T-helper 2 cell treated with Interferon-gamma antibody and Interleukin-4, amounts not matched to agents 100 ng/mL and 5 ng/mL, for 36 hours (primary cell): ENCODE results near the gene NUMB. TPM values are rescaled to one million over a fixed set of nuclear protein-coding genes. Genes with fewer than 3 reads are reported as not detected.
"Not testable (repeated sequence)": the region's sequence is repeated elsewhere in the genome, so short reads cannot be mapped to it uniquely, and the experiment has no call there.

Source experiments
- intact Hi-C: fragments of 100-400 bp; cut with micrococcal nuclease; formaldehyde crosslinking; loops from one replicate; pipeline ENCODE4 v1.15.1; 2023
- total RNA-seq: library from RNA; stranded (reverse); gene quantifications from 2 replicates; pipeline ENCODE4 v1.2.3, GENCODE V29; 2022

The NUMB gene
- total RNA-seq, 1 donor from 2014 or later = 45.0 TPM

DNA sequence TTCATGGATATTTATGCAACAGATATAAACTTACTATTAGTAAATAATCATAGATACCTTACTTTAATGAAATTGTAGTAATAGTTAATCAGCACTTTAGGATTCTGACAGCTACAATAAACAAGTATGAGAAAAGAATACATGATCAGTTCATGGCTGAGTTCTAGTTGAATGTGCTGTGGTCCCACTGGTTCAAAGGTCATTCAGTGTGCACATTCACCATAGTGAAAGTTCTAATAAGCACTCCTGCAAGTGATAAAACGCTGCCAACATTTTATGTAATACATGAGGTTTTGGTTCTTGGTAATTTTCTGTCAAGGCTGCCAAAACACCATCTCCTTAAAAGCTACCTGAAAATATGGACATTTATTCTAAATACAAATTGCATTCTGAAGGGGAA, 92.6 kb downstream of the NUMB start:
- intact Hi-C loops = no loop called here

GRCh38 chr14:73364559-73364958, 93.8 kb downstream of the NUMB start:
- intact Hi-C loops = no loop called here

GRCh38 chr14:73359445-73359844, 98.9 kb downstream of the NUMB start:
- intact Hi-C loops = no loop called here

DNA sequence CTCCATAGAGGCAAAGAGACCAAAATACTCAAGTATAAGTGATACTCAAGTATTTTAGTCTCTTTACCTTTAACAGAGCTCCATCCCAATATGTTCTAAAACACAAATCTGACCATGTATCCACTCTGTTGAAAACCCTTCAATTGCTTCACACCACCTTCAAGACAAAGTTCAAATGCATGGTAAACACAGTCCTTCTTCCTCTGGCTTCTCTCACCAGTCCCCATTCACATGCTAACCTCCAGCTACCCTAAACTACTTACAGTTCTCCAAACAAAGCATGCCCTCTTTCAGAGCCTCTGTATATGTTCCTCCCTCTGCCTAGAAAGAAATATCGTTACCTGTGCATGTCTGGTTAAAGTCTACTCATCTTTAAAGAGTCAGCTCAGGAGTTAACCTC, 100.2 kb downstream of the NUMB start:
- intact Hi-C loops = no loop called here

- intact Hi-C loops = not testable (repeated sequence)
Observed at GRCh38 chr14:73349091-73349490, 109.3 kb downstream of the NUMB start.

GRCh38 chr14:73344319-73344718, 114.0 kb downstream of the NUMB start:
- intact Hi-C loops = no loop called here

DNA sequence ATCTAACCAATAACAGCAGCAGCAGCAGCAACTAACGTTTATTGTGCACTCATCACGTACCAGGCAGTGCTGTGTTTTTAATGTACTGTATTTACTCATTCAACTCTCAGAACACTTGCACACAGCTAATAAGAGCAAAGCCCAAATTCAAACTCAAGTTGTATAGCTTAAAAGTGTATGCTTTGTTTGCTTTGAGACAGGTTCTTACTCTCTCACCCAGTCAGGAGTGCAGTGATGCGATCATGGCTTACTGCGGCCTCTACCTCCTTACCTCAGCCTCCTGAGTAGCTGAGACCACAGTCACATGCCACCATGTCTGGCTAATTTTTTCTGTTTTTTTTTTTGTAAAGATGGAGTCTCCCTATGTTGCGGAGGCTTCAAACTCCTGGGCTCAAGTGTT, 115.7 kb downstream of the NUMB start:
- intact Hi-C loops = no loop called here

DNA sequence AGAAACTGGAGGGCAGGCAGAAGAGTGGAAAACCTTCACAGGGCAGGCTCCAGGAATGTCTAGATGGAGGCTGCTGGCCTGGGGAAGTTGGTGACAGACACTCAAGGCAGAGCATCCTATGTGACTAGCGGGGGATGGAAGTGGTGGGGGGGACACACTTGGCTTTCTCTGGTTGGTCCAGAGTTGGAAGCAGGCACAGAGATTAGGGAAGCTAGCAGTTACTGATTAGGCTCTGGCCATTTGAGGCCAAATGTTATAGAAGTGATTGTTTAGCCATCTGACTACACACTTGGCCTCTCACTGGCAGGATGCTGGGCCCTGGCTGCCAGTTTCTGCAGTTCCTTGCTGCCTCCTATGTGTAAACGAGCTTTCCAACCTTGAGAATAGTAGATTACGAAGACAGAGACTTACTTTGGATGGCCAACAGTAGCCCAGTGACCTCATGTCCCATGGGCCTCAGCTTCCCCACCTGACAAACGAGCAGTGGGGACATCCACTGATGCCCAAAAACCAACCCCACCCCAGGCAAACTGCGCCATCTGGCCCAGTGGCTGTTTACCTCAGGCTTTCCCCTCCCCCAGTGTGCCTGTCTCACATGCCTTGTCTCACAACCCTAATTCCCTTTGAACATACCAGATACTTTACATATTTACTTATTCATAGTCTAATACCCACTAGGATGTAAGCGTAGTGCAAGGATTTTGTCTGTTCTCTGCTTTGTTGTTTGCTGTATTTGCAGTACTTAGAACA, 118.3 kb downstream of the NUMB start:
- intact Hi-C loops = no loop called here

DNA sequence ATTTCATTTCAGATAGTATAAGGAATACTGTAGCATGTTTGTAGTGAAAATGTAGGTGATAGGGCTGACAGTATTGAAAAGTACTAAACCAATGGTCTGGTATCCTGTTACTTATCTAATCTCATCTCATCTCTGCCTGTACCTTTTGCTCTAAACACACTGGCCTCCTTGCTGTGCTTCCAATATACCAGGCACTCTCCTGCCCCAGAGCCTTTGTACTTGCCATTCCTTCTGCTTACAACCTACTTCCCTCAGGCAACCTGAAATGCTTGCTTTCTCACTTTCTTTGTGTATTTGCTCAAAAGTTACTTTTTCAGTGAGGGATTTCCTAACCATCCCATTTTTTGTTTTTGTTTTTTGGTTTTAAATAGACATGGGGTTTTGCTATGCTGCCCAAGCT, 119.1 kb downstream of the NUMB start:
- intact Hi-C loops = no loop called here

GRCh38 chr14:73338551-73338950, 119.8 kb downstream of the NUMB start:
- intact Hi-C loops = no loop called here

DNA sequence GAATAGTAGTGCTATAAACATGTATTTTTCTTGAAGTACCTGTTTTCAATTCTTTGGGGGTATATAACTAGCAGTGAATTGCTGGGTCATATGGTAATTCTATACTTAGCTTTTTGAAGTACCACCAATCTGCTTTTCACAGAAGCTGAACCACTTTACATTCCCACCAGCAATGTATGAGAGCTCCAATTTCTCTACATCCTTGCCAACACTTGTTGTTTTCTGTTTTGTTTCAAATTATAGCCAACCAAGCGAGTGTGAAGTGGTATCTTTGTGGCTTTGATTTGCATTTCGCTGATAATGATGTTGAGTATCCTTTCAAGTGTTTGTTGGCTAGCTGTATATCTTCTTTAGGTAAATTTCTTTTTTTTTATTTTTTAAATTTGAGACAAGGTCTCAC, 125.3 kb downstream of the NUMB start:
- intact Hi-C loops = no loop called here

DNA sequence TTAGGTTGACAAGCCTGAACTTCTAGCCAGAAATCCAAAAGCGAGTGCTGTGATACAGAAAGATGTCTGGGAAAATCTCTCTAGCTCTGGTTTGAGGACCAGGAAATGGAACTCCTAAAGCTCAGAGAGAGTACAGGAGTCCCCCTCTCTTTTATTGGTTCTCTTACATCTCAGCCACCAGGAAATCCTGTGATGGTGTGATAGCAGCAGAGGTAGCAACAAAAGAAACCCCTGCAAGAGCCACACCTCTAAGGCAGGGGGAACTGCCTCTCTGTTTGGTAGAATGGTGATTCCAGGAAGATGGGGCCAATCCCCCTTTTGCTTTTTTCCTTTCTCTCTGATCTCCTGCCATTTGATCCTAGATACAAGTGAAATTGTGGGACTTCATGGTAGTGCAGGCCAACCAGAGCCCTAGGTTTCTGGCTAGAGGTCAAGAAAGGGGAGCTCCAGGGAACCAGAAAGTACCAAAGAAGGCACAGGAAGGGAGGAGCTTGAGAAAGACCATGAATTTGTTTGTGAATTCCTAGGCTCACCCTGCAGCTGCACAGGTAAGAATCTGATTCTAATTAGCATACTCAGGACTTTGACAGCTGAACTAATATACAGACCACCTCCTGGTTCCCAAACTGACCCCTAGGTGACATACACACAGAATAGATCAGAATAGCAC, 132.6 kb downstream of the NUMB start:
- intact Hi-C loops = no loop called here

GRCh38 chr14:73325063-73325462, 133.3 kb downstream of the NUMB start:
- intact Hi-C loops = no loop called here

DNA sequence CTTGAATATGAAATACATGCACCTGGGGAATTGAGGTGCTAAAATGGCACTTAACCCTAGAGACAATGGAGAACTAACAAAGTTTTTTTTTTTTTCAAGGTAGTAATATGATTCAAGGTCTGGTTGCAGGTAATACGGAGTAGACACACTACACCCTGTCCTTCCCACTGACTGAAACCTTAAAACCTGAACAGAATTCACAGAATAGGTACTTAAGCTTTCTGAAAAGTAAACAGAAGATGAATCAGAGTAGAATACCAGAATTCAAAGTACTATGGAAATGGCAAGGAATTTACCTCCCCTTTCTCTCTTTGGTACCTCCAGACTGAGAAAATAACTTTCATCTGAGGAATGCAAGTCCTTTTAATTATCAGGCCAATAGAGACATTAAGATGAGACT, 133.8 kb downstream of the NUMB start:
- intact Hi-C loops = no loop called here

- intact Hi-C loops = no loop called here
Observed at GRCh38 chr14:73323896-73324399, 134.4 kb downstream of the NUMB start.

- intact Hi-C loops = no loop called here
Observed at GRCh38 chr14:73313151-73313550, 145.2 kb downstream of the NUMB start.

GRCh38 chr14:73312687-73313086, 145.7 kb downstream of the NUMB start:
- intact Hi-C loops = no loop called here

- intact Hi-C loops = no loop called here
Observed at GRCh38 chr14:73311708-73312030, 146.7 kb downstream of the NUMB start.

DNA sequence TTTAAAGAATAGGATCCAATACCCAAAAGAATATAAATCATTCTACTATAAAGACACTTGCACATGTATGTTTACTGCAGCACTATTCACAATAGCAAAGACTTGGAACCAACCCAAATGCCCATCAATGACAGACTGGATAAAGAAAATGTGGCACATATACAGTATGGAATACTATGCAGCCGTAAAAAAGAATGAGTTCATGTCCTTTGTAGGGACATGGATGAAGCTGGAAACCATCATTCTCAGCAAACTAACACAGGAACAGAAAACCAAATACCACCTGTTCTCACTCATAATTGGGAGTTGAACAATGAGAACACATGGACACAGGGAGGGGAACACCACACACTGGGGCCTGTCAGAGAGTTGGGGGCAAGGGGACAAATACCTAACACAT, 149.1 kb downstream of the NUMB start:
- intact Hi-C loops = not testable (repeated sequence)

DNA sequence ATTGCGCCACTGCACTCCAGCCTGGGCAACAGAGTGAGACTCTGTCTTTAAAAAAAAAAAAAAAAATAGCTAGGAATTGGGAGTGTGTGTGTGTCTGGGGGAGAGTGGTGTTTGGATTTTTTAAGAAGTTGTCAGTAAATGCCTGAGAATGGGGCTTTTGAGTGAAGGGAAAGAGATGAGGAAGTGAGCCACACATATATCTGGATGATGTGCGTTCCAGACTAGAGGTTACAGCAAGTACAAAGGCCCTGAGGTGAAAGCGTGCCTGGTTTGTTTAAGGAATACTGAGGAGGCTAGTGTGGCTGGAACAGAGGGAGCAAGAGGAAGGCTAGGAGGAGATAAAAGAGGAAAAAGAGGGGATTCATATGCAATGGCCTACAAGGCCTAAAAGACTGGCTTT, 151.1 kb downstream of the NUMB start:
- intact Hi-C loops = no loop called here

GRCh38 chr14:73305499-73305898, 152.8 kb downstream of the NUMB start:
- intact Hi-C loops = no loop called here

GRCh38 chr14:73295198-73295796, 163.0 kb downstream of the NUMB start:
- intact Hi-C loops = loop anchor here (1.0 to 5.0 kb wide), 2 partner anchors 177 to 337 kb away; no protein-coding TSS in a partner anchor
